Endothelial cell of umbilical vein (primary cell): Measurements from ENCODE around the gene HLA-DOA. TPM values are rescaled to one million over a fixed set of nuclear protein-coding genes. Genes with fewer than 3 reads are reported as not detected.

Experiments
- BruUV-seq: library from RNA; stranded (reverse); fragments of 400-500 nt; replicated peaks from 2 replicates; lab custom pipeline; 2021; lab: Mats Ljungman, UMichigan
- CTCF ChIA-PET: fragments of 300-600, 350-600 bp; sonication (Branson Sonifier 250); formaldehyde crosslinking; loops from one replicate; lab custom pipeline; 2021; ENCODE audit warnings: antibody characterized with exemption, inconsistent platforms; lab: Charles Lee
- POLR2A ChIA-PET: fragments of 300-600, 350-600 bp; sonication (Branson Sonifier 250); formaldehyde crosslinking; loops from one replicate; lab custom pipeline; 2021; ENCODE audit warnings: antibody characterized with exemption, inconsistent platforms; lab: Charles Lee
- DNase-seq: peaks from one replicate; pipeline ENCODE4 v3.0.0-alpha.2; 2011; ENCODE audit warnings: low read depth, low spot score
- FAIRE-seq: peaks from 2 replicates; lab custom pipeline; 2011; peaks lifted over from hg19 to GRCh38; lab: Jason Lieb, UNC
- H2AFZ ChIP-seq: 2 replicates; pipeline ENCODE4 v1.6.0; 2012; ENCODE audit warnings: low read depth, low read length, control low read depth, inconsistent platforms
- H3K27ac ChIP-seq: 2 replicates; pipeline ENCODE4 v1.5.1; 2011; ENCODE audit warnings: low read depth, mild to moderate bottlenecking, control low read depth, low read length, moderate library complexity; ENCODE audit not compliant: insufficient read depth
- H3K27me3 ChIP-seq, 2 experiments: 2 replicates each; pipeline versions ENCODE4 v1.6.0 to v1.6.1; 2011; ENCODE audit warnings: low read length in 2 of 2, mixed read lengths in 1 of 2; ENCODE audit not compliant: control insufficient read depth in 2 of 2, insufficient read depth in 2 of 2
- H3K36me3 ChIP-seq, 2 experiments: 2 replicates in 1 of 2; 3 replicates in 1 of 2; pipeline ENCODE4 v1.5.1; 2011; ENCODE audit warnings: low read length in 2 of 2, mild to moderate bottlenecking in 1 of 2, moderate library complexity in 1 of 2; ENCODE audit not compliant: control insufficient read depth in 2 of 2, insufficient read depth in 2 of 2; ENCODE audit errors: extremely low read depth in 1 of 2
- H3K4me1 ChIP-seq: 3 replicates; pipeline ENCODE4 v1.5.1; 2011; ENCODE audit warnings: mild to moderate bottlenecking, low read length; ENCODE audit not compliant: control insufficient read depth, insufficient read depth; ENCODE audit errors: extremely low read depth
- H3K4me2 ChIP-seq: 2 replicates; pipeline ENCODE4 v1.6.1; 2011; ENCODE audit warnings: low read length, control low read depth, mixed read lengths; ENCODE audit not compliant: insufficient read depth
- H3K4me3 ChIP-seq, 3 experiments: fragments of 200-600 bp in 1 of 3; sonication (generic), shearing (Covaris generic) in 1 of 3; replicated peaks in 1 of 3; 2 replicates each; pipeline ENCODE4 v1.5.1; 2011 to 2016; ENCODE audit warnings: control low read depth in 3 of 3, low read length in 3 of 3, mild to moderate bottlenecking in 2 of 3, inconsistent platforms in 1 of 3, low read depth in 1 of 3, moderate library complexity in 1 of 3; ENCODE audit not compliant: insufficient read depth in 1 of 3
- H3K79me2 ChIP-seq: 2 replicates; pipeline ENCODE4 v1.6.0; 2012; ENCODE audit warnings: low read length, inconsistent platforms; ENCODE audit not compliant: control insufficient read depth, insufficient read depth
- H3K9ac ChIP-seq: replicated peaks from 2 replicates; pipeline ENCODE3; 2011; ENCODE audit warnings: low read length, control low read depth; ENCODE audit not compliant: insufficient read depth; ENCODE audit errors: extremely low read depth
- H3K9me1 ChIP-seq: replicated peaks from 3 replicates; pipeline ENCODE4 v1.6.0; 2011; ENCODE audit warnings: mild to moderate bottlenecking, low read length; ENCODE audit not compliant: control insufficient read depth, insufficient read depth; ENCODE audit errors: extremely low read depth
- H3K9me3 ChIP-seq: replicated peaks from 2 replicates; pipeline ENCODE4 v1.5.1; 2012; ENCODE audit warnings: low read length, inconsistent platforms; ENCODE audit not compliant: control insufficient read depth, insufficient read depth
- H4K20me1 ChIP-seq: replicated peaks from 2 replicates; pipeline ENCODE3; 2011; ENCODE audit warnings: mild to moderate bottlenecking, low read length; ENCODE audit not compliant: control insufficient read depth, insufficient read depth; ENCODE audit errors: extremely low read depth
- EZH2 ChIP-seq: IDR thresholded peaks from 2 replicates; pipeline ENCODE4 v1.6.1; 2012; ENCODE audit warnings: borderline replicate concordance, low read depth, mild to moderate bottlenecking, moderate library complexity, low read length, inconsistent platforms; ENCODE audit not compliant: severe bottlenecking
- FOS ChIP-seq: IDR thresholded peaks from 2 replicates; pipeline ENCODE4 v1.6.1; 2011; ENCODE audit warnings: mild to moderate bottlenecking, low read length, moderate library complexity, borderline replicate concordance; ENCODE audit not compliant: insufficient read depth
- GATA2 ChIP-seq: IDR thresholded peaks from 2 replicates; pipeline ENCODE4 v1.7.0; 2011; ENCODE audit warnings: low read depth, mild to moderate bottlenecking, moderate library complexity, mixed read lengths, low read length; ENCODE audit not compliant: insufficient read length, insufficient read depth
- MAX ChIP-seq: IDR thresholded peaks from 2 replicates; pipeline ENCODE4 v1.6.1; 2011; ENCODE audit not compliant: insufficient read depth, insufficient read length
- MYC ChIP-seq: IDR thresholded peaks from one replicate; pipeline ENCODE4 v1.6.1; 2011; ENCODE audit warnings: mild to moderate bottlenecking, low read depth, low read length
- POLR2A ChIP-seq: IDR thresholded peaks from 2 replicates; pipeline ENCODE4 v1.6.1; 2012; ENCODE audit warnings: low read depth, mild to moderate bottlenecking, control low read depth, low read length
- dilution Hi-C: fragments of 300-500 bp; cut with MboI; formaldehyde crosslinking; loops from one replicate; pipeline ENCODE4 v1.15.0; 2019; ENCODE audit warnings: low sequenced_read_pairs; ENCODE audit not compliant: extremely low pct_ligation_motif_present
- intact Hi-C: fragments of 100-400 bp; cut with micrococcal nuclease; formaldehyde crosslinking; loops from one replicate; pipeline ENCODE4 v1.10.0; 2022
- polyA plus RNA-seq, 4 experiments: library from polyadenylated mRNA; depleted of rRNA in 3 of 4; stranded (reverse) in 3 of 4; unstranded in 1 of 4; fragments of >200 nt; gene quantifications; 2 replicates each; pipeline versions ENCODE4 v1.2.1 to v1.2.3, GENCODE V29; 2011 to 2012; ENCODE audit warnings: missing spikeins in 1 of 4
- total RNA-seq: library from RNA; stranded (reverse); gene quantifications from 2 replicates; pipeline ENCODE4 v1.2.3, GENCODE V29; 2021

The HLA-DOA gene
- total and polyA plus RNA-seq, 2 donors (not counting 3 experiments of a cell fraction or from before 2014, with no cell fraction given) = not detected

GRCh38 chr6:32974016-32974333 lies 35.4 kb downstream of the HLA-DOA start:
- peak overlapping the region; percentile 69 for H3K4me2 ChIP-seq
- H3K4me1 ChIP-seq = peaks cover 16% of the 10 kb centered on the region
- CTCF ChIA-PET = interaction anchor here (0.9 to 13.7 kb wide), 8 partner anchors 11 to 274 kb away, joined by 3 to 187 read pairs (median 4); partner anchors contain the start of genes HLA-DMA and TAP2
- no peaks in the 10 kb centered on the region for H3K27me3 ChIP-seq
- no peak overlapping the region for H2AFZ ChIP-seq
- H3K9me3 ChIP-seq = no peaks in the 10 kb centered on the region
- FAIRE-seq (peak; percentile 72), DNase-seq (peak; percentile 56)
- peaks cover 37 to 41% of the 10 kb centered on the region in 2 experiments for H3K36me3 ChIP-seq
- peaks cover 24% of the 10 kb centered on the region for H4K20me1 ChIP-seq
- H3K9ac ChIP-seq = peak overlapping the region; percentile 72
- H3K9me1 ChIP-seq = no peaks in the 10 kb centered on the region
- TSS peak; percentile 4 for BruUV-seq
- intact Hi-C loops (loop anchor here (2.0 to 10.0 kb wide), 5 partner anchors 41 to 797 kb away; partner anchors contain the start of genes AGPAT1, CUTA, HSD17B8 and PHF1), dilution Hi-C loops (no loop called here)
- no peak overlapping the region for H3K27ac ChIP-seq
- H3K79me2 ChIP-seq = peaks cover 74% of the 10 kb centered on the region
- H3K4me3 ChIP-seq = peak overlapping the region; percentile 83 to 94 (median 91)
- POLR2A ChIA-PET = interaction anchor here (0.8 to 5.8 kb wide), 5 partner anchors 10 to 275 kb away, joined by 3 to 89 read pairs (median 29); partner anchors contain the start of gene HLA-DMB
- TF ChIP-seq MAX (no peak), MYC (no peak), EZH2 (no peak), FOS (no peak), GATA2 (no peak), POLR2A (no peak)
